ENCODE measurements around the gene MXD4. TPM values are rescaled to one million over a fixed set of nuclear protein-coding genes. Genes with fewer than 3 reads are reported as not detected.

MXD4 gene
- total RNA-seq, 1 experiment from 2014 or later, result 22.0 TPM

DNA sequence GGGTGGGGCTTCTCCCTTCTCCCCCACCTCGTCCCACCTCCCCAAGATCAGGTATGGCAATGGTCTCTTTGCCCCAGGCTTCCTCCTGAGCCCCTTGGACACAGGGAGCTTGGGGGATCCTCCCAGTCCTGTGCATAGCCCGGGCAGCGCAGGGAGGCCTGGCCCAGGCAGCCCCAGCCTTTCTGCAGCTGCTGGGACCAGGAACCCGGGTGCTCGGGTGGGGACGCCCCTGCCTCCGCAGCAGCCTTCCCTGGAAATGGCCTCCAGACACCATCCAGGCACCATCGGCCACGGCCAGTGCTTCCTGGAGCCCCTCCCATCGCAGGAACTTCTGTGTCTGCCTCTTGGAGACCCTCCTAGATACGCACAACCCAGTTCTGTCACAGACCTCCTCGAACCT, 5.9 kb upstream of the MXD4 start:
- H4K20me1 ChIP-seq (ENCODE audit: insufficient read depth), result no peaks in the 10 kb centered on the region
- no peak overlapping the region for H3K27ac ChIP-seq (ENCODE audit: low read depth, low read length)
- no peak overlapping the region for H3K9ac ChIP-seq (ENCODE audit: low read length)
- H3K79me2 ChIP-seq (ENCODE audit: insufficient read depth, low read length), result no peaks in the 10 kb centered on the region
- DNase-seq (ENCODE audit: low read depth, low spot score) (no peak), ATAC-seq (no peak)
- ChIA-PET CTCF (no interaction called here), RAD21 (ENCODE audit: low non-redundant PET in 1 of 2, low total read pairs in 2 of 2, uncharacterized antibody in 2 of 2, unreplicated experiment in 2 of 2) (no interaction called here), POLR2A (no interaction called here)
- peaks cover 0 to 1% of the 10 kb centered on the region in 2 experiments; a peak in 2 of 4 replicates for H3K4me1 ChIP-seq (ENCODE audit: control insufficient read depth in 1 of 2, insufficient read depth in 2 of 2, low read length in 2 of 2)
- no peak overlapping the region for H3K4me3 ChIP-seq (replicated peaks in 1 of 2; ENCODE audit: low read depth in 1 of 2, low read length in 2 of 2)
- H3K4me2 ChIP-seq (ENCODE audit: low read length), result no peak overlapping the region
- H3K9me3 ChIP-seq (ENCODE audit: control insufficient read depth in 1 of 2, insufficient read depth in 1 of 2, low read depth in 1 of 2, low read length in 2 of 2), result no peaks in the 10 kb centered on the region
- TF ChIP-seq POLR2AphosphoS5 (IDR thresholded peaks at IDR 0.05; ENCODE audit: low read depth, low read length) (no peak), JUND (IDR thresholded peaks at IDR 0.05) (no peak), YY1 (IDR thresholded peaks at IDR 0.05; ENCODE audit: extremely low read depth, insufficient replicate concordance, low read depth, low read length) (no peak), CBX3 (IDR thresholded peaks at IDR 0.05; ENCODE audit: low read depth) (no peak), CEBPB (IDR thresholded peaks at IDR 0.05; ENCODE audit: low read depth) (no peak), POLR2A (IDR thresholded peaks at IDR 0.05; ENCODE audit: borderline replicate concordance, extremely low read depth, insufficient read depth, insufficient read length) (no peak), EZH2 (IDR thresholded peaks at IDR 0.05) (no peak), EGR1 (IDR thresholded peaks at IDR 0.05; ENCODE audit: low read depth) (no peak), ZNF274 (IDR thresholded peaks at IDR 0.05; ENCODE audit: low read depth, low read length) (no peak), SIN3A (IDR thresholded peaks at IDR 0.05; ENCODE audit: low read depth) (no peak), TCF7L2 (IDR thresholded peaks at IDR 0.05; ENCODE audit: borderline replicate concordance, extremely low read depth, insufficient read depth, insufficient read length) (no peak), ZFX (IDR thresholded peaks at IDR 0.05) (no peak)
- TF ChIP-seq, protein P1, sequence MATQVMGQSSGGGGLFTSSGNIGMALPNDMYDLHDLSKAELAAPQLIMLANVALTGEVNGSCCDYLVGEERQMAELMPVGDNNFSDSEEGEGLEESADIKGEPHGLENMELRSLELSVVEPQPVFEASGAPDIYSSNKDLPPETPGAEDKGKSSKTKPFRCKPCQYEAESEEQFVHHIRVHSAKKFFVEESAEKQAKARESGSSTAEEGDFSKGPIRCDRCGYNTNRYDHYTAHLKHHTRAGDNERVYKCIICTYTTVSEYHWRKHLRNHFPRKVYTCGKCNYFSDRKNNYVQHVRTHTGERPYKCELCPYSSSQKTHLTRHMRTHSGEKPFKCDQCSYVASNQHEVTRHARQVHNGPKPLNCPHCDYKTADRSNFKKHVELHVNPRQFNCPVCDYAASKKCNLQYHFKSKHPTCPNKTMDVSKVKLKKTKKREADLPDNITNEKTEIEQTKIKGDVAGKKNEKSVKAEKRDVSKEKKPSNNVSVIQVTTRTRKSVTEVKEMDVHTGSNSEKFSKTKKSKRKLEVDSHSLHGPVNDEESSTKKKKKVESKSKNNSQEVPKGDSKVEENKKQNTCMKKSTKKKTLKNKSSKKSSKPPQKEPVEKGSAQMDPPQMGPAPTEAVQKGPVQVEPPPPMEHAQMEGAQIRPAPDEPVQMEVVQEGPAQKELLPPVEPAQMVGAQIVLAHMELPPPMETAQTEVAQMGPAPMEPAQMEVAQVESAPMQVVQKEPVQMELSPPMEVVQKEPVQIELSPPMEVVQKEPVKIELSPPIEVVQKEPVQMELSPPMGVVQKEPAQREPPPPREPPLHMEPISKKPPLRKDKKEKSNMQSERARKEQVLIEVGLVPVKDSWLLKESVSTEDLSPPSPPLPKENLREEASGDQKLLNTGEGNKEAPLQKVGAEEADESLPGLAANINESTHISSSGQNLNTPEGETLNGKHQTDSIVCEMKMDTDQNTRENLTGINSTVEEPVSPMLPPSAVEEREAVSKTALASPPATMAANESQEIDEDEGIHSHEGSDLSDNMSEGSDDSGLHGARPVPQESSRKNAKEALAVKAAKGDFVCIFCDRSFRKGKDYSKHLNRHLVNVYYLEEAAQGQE (IDR thresholded peaks at IDR 0.05; ENCODE audit: low read depth), result no peak
- TF ChIP-seq, protein P2, sequence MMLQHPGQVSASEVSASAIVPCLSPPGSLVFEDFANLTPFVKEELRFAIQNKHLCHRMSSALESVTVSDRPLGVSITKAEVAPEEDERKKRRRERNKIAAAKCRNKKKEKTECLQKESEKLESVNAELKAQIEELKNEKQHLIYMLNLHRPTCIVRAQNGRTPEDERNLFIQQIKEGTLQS (IDR thresholded peaks at IDR 0.05), result no peak
- TF ChIP-seq, protein P3, sequence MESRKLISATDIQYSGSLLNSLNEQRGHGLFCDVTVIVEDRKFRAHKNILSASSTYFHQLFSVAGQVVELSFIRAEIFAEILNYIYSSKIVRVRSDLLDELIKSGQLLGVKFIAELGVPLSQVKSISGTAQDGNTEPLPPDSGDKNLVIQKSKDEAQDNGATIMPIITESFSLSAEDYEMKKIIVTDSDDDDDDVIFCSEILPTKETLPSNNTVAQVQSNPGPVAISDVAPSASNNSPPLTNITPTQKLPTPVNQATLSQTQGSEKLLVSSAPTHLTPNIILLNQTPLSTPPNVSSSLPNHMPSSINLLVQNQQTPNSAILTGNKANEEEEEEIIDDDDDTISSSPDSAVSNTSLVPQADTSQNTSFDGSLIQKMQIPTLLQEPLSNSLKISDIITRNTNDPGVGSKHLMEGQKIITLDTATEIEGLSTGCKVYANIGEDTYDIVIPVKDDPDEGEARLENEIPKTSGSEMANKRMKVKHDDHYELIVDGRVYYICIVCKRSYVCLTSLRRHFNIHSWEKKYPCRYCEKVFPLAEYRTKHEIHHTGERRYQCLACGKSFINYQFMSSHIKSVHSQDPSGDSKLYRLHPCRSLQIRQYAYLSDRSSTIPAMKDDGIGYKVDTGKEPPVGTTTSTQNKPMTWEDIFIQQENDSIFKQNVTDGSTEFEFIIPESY (IDR thresholded peaks at IDR 0.05; ENCODE audit: extremely low read depth, insufficient replicate concordance, low read length), result no peak
- TF ChIP-seq, protein P4, sequence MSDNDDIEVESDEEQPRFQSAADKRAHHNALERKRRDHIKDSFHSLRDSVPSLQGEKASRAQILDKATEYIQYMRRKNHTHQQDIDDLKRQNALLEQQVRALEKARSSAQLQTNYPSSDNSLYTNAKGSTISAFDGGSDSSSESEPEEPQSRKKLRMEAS (IDR thresholded peaks at IDR 0.05), result no peak
- no peaks in the 10 kb centered on the region for H3K27me3 ChIP-seq (ENCODE audit: insufficient read depth, low read length)
- no peak overlapping the region for H2AFZ ChIP-seq (ENCODE audit: low read depth, low read length, poor library complexity, severe bottlenecking)
- H3K9me2 ChIP-seq (ENCODE audit: insufficient read depth), result no peaks in the 10 kb centered on the region
- BruUV-seq (replicated peaks), result no TSS peak
- intact Hi-C loops (cut with micrococcal nuclease), result no loop called here
- H3K36me3 ChIP-seq (ENCODE audit: control insufficient read depth in 1 of 2, insufficient read depth in 2 of 2, low read length in 2 of 2), result no peaks in the 10 kb centered on the region
